ENCODE results near the gene MAP4K1.
"Not testable (repeated sequence)": the region's sequence is repeated elsewhere in the genome, so short reads cannot be mapped to it uniquely, and the experiment has no call there.

Gene MAP4K1

GRCh38 chr19:38650911-38651584 is 33.3 kb upstream of the MAP4K1 start:
- peak; percentile 73 for DNase-seq (ENCODE audit: low spot score)

DNA sequence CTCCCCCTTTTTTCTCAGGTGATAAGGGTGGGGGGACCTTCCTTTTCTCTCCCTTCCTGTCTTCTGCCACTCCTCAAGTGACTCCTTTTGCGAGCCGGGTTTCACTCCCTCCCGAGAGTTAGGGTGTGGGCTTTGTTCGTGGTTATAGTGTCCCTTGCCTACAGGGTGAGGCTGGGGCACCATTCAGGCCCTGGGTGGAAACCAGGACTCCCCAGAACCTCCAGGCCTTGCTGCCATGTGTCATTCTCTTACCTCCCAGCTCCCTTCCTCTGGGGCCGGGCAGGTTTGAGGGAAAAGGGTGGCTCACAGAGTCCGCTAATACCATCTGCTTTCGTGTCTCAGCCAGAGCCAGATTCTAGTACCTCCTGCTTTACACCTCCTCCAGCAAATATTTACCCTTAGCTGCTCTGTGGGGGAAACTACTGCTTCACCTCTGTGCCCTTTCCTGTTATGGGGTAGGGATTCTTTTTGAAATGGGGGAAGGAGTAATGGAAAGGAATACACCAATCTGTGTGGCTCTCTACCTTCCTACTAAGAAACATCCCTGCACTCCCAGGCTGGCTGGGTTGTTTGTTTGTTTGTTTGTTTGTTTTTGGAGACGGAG is 32.5 kb upstream of the MAP4K1 start:
- no peak for DNase-seq (ENCODE audit: low spot score)

- DNase-seq (ENCODE audit: low spot score): peak; percentile 20
Observed at GRCh38 chr19:38649305-38650171, 31.8 kb upstream of the MAP4K1 start.

DNA sequence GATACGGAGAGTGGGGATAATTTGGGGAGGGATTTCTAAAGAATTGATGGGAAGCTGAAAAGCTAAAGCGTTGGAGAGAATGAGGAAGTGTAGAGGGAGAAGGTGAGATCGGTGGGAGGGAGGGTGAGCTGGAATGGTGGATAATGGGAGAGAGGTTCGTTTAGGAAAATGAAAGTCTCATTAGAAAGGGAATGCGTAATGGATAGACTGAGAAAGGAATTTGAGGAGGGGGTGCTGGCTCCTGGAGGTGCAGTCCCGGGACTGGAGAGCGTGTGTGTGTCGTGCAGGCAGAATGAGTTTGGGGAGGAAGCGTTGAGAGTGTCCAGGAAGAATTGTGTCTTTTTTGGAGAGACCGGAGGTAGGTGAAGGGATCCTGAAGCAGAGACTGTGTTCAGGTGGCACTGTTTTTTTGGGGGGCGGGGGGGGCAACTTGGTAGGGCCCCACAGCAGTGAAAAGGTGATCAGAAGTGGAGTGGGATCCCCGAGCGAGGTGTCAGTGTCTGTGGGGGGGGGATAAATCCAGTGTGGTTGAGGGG is 31.1 kb upstream of the MAP4K1 start:
- DNase-seq (ENCODE audit: low spot score): no peak

DNA sequence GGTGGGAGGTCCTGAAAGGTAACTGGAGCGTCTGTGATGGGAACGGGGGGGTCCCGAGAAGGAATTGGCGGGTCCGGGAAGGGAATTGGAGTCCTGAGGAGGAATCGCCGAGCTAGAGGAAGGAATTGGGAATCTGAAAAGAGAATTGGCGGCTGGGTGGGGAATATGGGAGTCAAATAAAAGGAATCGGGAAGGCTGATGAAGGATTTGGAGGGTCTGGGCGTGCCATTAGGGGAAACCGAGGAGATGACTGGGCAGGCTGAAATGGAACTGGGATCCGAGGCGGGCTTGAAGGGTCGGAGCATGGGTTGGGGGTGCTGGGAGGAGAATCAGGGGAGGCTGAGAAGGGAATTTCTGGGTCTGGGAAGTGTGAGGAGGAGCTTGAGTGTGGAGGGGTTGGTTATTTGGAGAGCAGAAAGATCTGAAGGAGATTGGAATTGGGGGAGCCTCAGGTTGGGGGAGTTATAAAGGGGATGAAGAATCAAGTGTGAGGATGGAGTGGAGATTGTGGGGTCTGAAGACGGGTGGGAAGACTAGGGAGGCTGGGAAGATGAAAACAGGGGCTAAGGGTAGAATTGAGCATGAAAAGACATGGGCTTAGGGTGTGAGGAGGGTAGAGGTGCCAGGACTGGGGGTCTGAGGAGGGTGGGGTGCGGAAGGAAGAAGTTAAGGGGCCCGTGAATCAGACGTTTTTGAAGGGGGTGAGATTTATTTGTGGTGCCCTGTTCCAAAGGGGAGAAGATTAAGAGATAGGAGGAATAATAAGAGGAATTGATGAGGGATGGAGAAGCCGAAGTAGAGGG is 30.4 kb upstream of the MAP4K1 start:
- no peak for DNase-seq (ENCODE audit: low spot score)

DNA sequence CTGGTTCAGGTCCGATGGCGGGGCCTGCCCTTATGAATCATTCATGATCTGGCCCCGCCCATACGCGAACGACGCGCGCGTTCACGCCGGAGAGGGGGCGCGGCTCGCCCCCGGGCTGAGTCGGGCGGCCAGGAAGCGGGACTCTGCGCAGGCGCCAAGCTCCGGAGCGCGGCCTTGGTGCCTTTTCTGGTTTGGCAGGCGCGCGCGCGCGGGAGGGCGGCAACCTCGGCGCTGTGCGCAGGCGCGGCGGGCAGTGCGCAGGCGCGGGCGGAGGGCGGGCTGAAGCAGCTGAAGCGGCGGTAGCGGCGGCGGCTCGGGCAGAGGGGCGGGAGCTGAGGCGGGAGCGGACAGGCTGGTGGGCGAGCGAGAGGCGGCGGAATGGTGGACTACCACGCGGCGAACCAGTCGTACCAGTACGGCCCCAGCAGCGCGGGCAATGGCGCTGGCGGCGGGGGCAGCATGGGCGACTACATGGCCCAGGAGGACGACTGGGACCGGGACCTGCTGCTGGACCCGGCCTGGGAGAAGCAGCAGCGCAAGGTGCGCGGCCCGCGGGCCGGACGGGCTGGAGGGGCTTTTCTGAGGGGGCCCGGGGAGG is 29.7 kb upstream of the MAP4K1 start, which contains the start of gene ACTN4:
Gene ACTN4, plus strand, starts transcription at position 282 of the 598 bp plus-strand sequence. Its CDS starts 97 bp downstream, at position 379.
- peak; percentile 95 for DNase-seq (ENCODE audit: low spot score)

DNA sequence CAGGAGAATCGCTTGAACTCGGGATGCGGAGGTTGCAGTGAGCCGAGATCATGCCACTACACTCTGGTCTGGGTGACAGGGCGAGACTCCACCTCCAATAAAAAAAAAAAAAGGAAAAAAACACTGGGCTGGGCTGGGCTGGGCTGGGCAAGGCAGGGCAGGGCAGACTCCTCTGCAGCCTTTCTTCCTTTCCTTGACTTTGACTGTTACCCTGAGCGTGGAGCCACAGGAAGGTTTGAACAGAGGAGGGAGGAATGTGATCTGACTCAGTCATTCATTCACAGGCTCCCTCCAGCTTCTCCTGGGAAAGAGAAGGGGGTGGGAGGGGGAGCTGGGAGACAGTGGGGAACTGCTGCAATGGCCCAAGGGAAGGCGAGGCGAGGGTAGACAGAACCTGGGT is 27.0 kb upstream of the MAP4K1 start:
- no peak for DNase-seq (ENCODE audit: low spot score)

- DNase-seq (ENCODE audit: low spot score): no peak
Observed at GRCh38 chr19:38642176-38642575, 24.4 kb upstream of the MAP4K1 start.

DNA sequence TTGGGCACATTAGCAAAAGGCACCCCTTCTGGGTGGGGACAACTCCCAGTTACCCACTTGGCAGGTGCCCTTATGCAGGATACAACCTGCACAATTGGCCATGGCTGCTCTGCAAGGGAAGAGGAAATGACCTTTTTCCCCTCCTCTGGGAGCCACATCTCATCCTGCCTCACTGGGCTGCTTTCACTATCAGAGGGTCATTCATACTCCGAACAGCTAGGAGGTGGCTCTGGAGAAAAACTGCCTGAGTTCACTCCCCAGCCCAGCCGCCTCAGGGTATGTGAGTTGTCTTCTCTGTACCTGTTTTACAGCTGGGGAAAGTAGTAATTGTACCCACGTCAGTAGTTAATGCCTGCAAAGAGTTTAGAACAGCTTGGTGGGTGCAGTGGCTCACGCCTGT is 22.6 kb upstream of the MAP4K1 start:
- DNase-seq (ENCODE audit: low spot score): no peak

- no peak for DNase-seq (ENCODE audit: low spot score)
Observed at GRCh38 chr19:38639679-38640078, 21.9 kb upstream of the MAP4K1 start.

DNA sequence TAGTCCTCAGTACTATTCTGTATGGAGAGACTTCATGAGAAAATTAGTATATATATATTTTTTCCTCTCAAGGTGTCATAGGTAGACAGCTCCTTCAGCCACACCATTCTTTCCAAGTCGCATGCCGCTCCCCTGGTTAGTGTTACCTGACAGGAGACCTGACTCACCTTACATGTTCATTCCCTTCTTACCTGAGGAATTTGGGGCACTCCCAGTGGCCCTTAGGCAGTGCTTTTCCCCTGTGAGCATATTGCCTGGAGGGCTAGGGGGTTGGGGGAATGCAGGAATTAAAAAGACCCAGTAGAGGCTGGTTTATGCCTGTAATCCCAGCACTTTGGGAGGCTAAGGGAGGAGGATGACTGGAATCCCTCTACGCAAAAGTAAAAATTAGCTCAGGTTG is 20.7 kb upstream of the MAP4K1 start:
- no peak for DNase-seq (ENCODE audit: low spot score)

GRCh38 chr19:38635483-38636399 is 18.0 kb upstream of the MAP4K1 start:
- DNase-seq (ENCODE audit: low spot score): no peak

DNA sequence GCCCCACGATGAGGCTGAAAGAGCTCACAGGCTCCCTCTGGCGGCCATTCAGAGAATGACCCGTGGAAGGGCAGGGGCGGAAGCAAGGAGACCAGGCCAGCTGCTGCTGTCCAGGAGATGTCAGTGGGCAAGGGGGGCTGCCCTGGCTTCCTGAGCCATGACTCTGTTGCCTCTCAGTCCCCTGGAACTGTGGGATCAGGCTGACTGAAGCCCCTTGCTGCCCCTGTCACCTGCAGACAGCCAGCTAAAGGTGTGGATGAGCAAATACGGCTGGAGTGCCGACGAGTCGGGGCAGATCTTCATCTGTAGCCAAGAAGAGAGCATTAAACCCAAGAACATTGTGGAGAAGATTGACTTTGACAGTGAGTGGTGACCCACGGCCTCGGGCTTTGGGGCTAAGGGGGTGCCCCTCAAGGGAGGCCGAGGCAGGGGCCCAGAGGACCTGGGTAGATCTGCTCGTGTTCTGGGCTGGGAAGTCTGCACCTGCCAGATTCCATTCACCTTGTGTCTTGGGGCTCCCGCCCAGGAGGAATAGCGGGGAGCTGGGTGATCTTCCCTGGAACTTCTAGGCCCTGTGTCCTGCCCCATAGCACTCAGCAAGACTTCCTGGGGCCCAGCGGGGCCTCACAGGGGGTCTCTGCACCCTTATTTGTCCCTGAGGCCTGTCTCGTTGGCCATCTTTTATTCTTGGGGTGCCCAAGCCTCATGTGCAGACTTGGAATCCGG is 17.2 kb upstream of the MAP4K1 start:
- peak; percentile 68 for DNase-seq (ENCODE audit: low spot score)

DNA sequence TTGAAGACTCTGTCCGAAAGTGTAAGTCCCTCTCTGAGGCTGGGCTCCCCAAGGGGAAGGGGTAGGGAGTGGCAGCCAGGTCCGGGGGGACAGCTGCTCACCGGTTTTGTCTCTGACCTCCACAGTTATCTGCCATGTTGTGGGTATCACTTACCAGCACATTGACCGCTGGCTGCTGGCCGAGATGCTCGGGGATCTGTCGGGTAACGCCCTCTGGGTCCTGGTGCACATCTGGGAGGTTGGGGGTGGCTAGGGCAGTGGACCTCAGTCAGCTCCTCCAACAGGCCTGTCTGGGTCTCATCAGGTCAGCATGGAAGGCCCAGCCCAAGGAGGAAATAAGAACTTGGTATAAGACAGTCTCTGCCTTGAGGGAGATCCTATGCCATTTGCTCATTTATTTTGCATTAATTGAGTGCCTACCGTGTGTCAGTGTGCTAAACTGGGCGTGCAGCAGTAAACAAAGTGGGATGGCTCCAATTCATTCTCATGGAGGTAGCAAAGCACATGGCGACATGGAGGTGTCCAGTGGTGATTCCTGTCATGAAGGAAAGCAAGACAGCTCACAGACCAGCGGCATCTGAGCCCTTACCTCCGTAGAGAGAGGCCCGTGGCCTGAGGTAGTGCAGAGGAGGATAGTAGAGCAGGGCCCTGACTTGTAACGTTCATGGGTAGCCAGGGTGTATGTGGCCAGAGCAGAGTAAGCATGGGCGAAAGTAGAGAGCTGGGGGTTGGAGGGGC is 14.9 kb upstream of the MAP4K1 start:
- DNase-seq (ENCODE audit: low spot score): no peak

GRCh38 chr19:38631811-38632475 is 14.2 kb upstream of the MAP4K1 start:
- not testable (repeated sequence) for DNase-seq (ENCODE audit: low spot score)

GRCh38 chr19:38631301-38631700 is 13.5 kb upstream of the MAP4K1 start:
- DNase-seq (ENCODE audit: low spot score): not testable (repeated sequence)

DNA sequence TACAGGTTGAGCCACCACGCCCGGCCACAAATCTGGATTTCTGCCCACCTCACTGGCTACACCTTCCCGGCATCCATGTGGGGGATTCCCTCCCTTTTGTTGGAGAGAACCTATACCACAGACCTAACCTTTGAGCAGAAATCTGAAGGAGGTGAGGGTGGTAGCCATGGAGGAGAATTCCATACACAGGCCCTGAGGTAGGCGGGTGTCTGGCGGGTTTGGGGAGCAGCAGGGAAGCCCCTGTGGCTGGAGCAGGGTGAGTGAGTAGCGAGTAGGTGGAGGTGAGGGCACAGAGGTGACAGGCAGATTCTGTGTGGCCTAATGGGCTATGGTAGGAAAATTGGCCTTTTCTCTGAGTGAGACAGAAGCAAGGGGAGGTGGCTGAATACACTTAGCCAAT is 11.8 kb upstream of the MAP4K1 start:
- DNase-seq (ENCODE audit: low spot score): no peak

GRCh38 chr19:38626401-38626800 is 8.6 kb upstream of the MAP4K1 start:
- no peak for DNase-seq (ENCODE audit: low spot score)
